GM18873 (cell line): ENCODE data around the gene MUC5B.

Experiments
- ATAC-seq: cut with Tn5 transposase; IDR thresholded peaks from one replicate; pipeline ENCODE4 v1.9.1; 2021; ENCODE audit warnings: mild to moderate bottlenecking, moderate library complexity, moderate number of reproducible peaks; ENCODE audit not compliant: unreplicated experiment, low FRiP score

MUC5B gene

GRCh38 chr11:1278766-1279673 is 56.2 kb downstream of the MUC5B start:
- no peak for ATAC-seq

- ATAC-seq, result no peak
These were observed 56.8 kb downstream of the MUC5B start for GRCh38 chr11:1279674-1280055.

DNA sequence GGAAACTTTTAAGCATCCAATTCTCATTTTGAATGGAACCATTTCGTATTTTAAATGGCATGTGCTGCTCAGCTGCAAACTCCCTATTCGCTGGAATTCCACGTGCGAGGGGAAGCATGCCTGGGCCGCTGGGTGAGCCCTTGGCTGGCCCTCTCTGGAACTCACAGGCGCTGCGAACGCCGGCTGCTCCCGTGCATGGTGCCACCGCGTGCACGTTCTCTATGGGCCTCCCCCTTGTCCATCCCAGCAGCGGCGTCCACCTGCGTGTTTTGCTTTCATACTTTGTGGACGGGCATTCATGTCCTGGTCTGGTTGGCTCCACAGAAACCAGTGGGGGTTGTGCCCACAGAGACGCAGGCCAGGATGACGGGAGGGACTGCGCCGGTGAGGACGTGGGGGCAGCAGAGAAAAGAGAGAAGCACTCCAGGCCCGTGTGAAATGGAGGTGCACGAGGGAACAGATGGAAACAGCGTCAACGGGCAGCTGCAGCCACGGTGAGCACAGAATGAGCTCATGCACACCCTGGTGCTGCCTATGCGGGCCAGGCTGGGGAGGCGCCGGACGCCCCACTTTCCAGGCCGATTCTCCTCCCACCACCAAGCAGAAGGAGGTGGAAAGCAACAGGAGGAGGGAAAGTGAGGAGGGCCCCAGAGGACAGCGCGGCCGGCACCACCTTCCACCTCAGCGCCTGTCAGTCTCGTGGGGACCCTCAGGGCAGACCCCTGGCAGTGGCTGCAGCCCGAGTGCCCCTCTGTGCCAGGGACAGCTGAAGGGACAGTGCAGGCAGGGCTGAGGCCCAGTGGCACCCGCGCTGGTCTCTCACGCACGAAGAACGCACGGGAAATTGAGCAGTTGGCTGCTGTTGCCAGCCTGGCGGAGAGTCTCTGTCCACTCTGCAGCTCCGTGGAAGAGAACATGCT is 57.5 kb downstream of the MUC5B start:
- no peak for ATAC-seq

DNA sequence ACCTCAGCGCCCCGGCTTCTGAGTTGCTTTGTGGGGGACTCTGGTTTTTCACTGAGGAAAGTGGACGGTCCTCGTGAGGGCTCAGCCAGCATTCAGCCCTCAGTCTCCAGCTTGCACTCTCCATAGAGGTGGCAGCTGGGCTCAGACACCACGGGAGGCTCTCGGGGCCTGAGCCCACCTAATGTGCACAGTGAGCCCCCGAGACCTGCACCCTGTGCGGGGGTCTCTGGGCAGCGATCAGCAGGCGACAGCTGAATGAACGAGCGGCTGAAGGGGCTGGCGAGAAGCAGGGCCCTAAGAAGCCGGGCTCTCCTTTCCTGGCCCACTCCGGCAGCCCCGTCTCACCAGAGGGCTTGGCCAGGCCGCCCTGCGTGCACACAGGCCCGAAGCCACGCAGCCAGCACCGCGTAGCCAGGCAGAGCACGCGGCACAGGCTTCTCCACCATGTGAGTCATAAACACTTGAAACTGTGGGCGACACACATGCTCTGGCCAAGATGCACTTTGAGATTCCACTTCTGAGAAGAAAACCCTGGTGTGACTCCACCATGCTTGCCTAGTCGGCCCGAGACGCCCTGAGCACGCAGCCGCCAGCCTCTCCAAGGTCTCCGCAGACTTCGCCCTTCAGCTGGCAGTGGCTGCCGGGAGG is 58.6 kb downstream of the MUC5B start:
- no peak for ATAC-seq

- ATAC-seq, result no peak
These were observed 59.1 kb downstream of the MUC5B start for GRCh38 chr11:1281974-1282365.

DNA sequence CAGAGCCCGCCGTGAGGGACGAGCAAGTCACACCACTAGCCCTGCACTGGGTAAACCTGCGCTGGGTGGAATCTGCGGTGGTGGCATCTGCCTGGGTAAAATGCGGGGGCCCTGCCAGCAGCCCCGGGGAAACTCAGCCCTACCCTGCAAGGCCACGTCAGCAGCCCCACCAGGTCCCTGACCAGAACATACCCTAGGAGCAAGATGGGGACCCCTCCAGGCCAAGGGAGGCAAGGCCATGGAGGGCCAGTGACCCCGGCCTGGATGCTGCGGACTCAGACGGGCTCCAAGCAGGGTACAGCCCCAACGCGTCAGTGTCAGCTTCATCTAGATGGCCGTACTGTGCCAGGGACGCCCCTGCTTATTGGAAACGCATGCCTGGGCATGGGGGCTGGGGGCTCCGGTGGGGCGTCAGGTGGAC is 60.2 kb downstream of the MUC5B start:
- no peak for ATAC-seq

- ATAC-seq, result no peak
These were observed 61.0 kb downstream of the MUC5B start for GRCh38 chr11:1283906-1284305.

DNA sequence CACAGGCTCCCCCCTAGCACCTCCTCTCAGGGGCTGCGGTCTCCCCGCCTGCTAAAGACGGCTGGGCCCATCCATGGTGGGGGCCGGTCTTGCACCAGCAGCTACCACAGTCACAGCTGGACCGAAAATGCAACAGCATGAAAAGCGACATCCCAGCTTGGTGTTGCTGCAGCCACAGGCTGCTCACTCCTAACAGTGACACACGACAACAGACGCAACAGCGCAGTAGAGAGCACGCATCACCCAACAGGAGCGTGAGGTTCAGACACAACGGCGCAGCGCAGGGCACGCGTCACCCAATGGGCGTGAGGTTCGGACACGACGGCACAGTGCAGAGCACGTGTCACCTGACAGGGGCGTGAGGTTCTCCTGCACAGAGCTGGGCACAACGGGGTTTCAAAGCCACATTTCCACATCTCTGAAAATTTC is 62.5 kb downstream of the MUC5B start:
- ATAC-seq, result no peak

DNA sequence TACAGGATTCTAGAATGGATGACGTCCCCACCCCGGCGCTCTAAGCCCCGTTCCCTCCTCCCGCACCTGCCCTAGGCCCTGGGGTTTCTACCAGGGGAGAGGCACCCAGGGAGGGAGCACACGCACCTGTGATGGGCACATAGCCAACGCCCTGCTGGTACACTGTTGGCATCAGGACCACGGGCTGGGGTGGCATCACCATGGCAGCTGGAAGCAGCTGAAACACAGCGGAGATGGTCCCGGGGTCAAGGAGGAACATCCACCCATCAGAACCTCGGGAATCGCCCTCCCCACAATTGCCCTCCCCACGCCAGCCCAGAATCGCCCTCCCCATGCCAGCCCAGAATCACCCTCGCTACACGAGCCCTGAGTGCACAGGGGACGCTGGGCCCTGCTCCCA is 63.0 kb downstream of the MUC5B start:
- ATAC-seq, result no peak

DNA sequence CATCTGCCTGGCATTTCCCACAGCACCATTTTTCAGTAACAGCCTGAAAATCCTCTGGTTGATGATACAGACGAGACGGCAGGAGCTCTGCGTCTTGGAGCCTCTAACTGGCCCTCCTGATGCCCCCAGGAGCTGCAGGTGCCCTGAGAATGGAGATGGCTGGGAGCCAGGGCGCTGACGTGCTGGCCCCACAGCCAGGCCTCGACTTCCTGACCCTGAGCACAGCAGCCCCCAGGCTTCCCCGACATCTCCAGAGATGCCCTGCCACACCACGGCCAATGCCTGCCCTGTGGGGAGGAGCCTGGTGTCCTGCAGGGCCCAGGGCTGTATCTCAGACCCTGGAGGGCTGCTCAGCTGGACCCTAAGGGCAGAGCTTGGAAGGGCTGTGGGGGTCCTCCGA is 65.1 kb downstream of the MUC5B start:
- no peak for ATAC-seq

GRCh38 chr11:1288426-1289151 is 65.7 kb downstream of the MUC5B start:
- no peak for ATAC-seq

- no peak for ATAC-seq
These were observed 66.5 kb downstream of the MUC5B start for GRCh38 chr11:1289211-1289935.

DNA sequence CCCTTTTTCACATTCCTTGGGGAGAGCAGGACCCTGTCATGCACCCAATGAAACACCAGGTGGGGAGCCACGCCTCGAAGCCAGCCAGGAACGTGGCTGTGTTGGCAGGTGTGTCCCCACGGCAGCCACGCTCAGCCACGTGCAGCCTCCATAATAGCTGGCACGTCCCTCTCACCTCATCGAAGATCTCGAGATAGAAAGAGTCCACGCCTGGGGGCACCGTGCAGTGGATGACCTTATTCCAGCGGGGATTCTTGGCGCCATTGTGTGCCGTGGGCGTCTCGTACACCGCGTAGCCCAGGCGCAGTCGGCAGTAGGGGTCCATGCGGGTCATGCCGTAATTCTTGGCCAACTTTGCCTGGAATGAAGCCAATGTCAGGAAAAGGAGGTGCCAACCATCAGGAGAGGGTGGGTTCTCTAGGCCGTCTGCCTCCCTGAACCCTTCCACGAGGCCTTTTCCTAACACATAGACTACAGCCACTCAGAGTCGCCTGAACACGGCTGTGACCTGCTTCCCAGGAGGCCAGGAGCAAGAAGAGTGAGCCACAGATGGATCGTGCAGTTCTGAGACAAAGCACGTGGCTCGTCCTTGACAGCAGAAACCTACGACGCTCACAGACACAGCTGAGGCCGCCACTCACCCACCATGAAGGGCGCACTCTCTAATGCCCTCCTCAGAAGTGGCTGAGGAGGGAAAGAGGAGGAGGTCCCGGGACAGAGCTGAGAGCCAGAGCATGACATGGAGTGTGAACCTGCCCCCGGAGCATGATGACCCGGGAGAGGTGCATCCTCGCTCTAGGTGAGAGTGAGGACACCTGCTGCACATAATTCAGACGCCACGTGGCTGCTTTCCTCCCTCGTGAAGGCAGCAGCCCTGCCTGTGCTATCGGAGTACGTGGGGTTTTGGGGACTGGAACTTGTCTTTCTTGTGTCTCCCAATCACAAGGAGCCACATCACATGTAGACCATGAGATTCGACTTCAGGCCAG is 67.5 kb downstream of the MUC5B start:
- no peak for ATAC-seq

- ATAC-seq, result no peak
These were observed 68.6 kb downstream of the MUC5B start for GRCh38 chr11:1291295-1292017.

- no peak for ATAC-seq
These were observed 69.3 kb downstream of the MUC5B start for GRCh38 chr11:1292018-1292643.

- no peak for ATAC-seq
These were observed 70.1 kb downstream of the MUC5B start for GRCh38 chr11:1292644-1293618.
